ENCODE measurements around the gene STMN1.

STMN1 gene

GRCh38 chr1:25863486-25864262 lies 42.5 kb downstream of the STMN1 start:
- no peak overlapping the region for H3K4me3 ChIP-seq (ENCODE audit: low read length)
- TF ChIP-seq, protein P1, sequence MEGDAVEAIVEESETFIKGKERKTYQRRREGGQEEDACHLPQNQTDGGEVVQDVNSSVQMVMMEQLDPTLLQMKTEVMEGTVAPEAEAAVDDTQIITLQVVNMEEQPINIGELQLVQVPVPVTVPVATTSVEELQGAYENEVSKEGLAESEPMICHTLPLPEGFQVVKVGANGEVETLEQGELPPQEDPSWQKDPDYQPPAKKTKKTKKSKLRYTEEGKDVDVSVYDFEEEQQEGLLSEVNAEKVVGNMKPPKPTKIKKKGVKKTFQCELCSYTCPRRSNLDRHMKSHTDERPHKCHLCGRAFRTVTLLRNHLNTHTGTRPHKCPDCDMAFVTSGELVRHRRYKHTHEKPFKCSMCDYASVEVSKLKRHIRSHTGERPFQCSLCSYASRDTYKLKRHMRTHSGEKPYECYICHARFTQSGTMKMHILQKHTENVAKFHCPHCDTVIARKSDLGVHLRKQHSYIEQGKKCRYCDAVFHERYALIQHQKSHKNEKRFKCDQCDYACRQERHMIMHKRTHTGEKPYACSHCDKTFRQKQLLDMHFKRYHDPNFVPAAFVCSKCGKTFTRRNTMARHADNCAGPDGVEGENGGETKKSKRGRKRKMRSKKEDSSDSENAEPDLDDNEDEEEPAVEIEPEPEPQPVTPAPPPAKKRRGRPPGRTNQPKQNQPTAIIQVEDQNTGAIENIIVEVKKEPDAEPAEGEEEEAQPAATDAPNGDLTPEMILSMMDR (conservative IDR thresholded peaks at IDR 0.05; ENCODE audit: low read depth, low read length): no peak
- no peak for DNase-seq (ENCODE audit: low read depth)

DNA sequence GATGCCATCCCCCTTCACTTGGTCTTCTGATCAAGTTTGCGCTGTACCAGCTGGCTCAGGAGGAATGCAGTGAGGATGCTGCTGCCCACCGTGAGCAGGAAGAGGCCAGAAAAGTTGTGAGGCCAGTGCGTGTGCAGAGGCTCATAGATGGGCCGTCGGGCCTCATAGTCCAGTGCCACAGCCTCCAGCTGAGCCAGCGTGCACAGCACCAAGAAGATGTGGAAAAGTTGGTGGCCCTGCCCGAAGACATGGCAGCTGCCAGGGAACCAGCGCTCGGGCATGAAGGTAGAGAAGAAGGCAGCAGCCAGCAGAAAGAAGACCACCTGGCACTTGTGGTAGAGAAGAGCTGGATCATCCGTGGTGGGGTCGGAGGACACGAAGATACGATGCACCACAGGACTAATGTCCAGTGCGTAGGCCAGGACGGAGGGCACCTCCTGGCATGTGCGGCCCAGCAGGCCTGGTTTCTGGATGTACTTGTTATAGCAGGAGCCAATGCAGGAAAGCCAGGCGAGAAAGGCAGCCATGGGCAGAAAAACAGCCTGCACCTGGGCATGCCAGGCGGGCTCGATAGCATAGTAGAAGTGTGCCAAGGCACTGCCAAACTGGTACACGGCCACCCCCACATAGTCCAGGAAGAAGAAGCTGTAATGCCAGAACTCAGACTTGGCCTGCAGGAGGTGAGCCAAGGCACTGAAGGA lies 43.3 kb downstream of the STMN1 start:
- TF ChIP-seq, protein P1 (conservative IDR thresholded peaks at IDR 0.05; ENCODE audit: low read depth, low read length): no peak

DNA sequence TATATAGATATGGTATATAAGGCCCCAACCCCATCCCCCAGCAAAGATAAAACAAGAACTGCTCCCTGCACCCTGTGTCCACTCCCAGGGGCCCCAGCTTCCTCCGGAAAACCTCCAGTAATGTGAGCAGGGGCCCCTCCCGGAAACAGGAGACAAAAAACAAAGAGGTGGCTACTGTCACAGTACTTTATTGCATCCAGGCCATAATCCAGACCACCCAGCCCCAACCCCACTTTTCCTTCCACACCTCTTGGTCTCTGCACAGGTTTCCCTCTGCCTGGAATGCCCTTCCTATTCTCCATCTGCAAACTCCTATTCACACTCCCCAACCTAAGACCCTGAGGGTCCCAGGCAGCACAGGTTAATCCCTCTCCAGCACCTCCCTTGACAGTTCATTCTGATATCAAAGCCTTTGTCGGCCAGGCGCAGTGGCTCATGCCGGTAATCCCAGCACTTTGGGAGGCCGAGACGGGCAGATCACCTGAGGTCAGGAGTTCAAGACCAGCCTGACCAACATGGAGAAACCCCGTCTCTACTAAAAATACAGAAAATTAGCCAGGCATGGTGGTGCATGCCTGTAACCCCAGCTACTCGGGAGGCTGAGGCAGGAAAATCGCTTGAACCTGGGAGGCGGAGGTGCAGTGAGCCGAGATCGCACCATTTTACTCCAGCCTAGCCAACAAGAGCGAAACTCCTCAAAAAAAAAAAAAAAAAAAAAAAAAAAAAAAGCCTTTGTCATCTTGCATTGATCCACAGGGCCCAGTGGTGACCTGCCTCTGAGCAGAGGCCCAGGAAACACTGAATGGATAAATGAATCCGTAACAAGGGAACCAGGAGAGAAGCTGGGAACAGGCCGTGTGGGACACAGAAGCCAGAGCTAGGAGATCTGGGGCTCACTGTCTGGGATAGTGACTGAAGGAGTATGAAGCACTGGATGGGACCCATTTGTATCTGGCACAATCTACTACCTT lies 44.6 kb downstream of the STMN1 start:
- DNase-seq (ENCODE audit: low read depth): no peak
- TF ChIP-seq, protein P1 (conservative IDR thresholded peaks at IDR 0.05; ENCODE audit: low read depth, low read length): no peak

More for the DNA sequence above, 43.3 kb downstream of the STMN1 start:
- no peak for DNase-seq (ENCODE audit: low read depth)
- H3K4me3 ChIP-seq (ENCODE audit: low read length): no peak overlapping the region

GRCh38 chr1:25858906-25859789 lies 47.1 kb downstream of the STMN1 start, which contains the start of gene AUNIP:
Gene AUNIP, minus strand, starts transcription at chr1:25859457. Its CDS starts 100 bp downstream, at chr1:25859357.
- no peak for DNase-seq (ENCODE audit: low read depth)
- H3K4me3 ChIP-seq (ENCODE audit: low read length): peak within 1 kb of the TSS; percentile 64
- TF ChIP-seq, protein P1 (conservative IDR thresholded peaks at IDR 0.05; ENCODE audit: low read depth, low read length): no peak

More for the DNA sequence above, 44.6 kb downstream of the STMN1 start:
- no peak overlapping the region for H3K4me3 ChIP-seq (ENCODE audit: low read length)

DNA sequence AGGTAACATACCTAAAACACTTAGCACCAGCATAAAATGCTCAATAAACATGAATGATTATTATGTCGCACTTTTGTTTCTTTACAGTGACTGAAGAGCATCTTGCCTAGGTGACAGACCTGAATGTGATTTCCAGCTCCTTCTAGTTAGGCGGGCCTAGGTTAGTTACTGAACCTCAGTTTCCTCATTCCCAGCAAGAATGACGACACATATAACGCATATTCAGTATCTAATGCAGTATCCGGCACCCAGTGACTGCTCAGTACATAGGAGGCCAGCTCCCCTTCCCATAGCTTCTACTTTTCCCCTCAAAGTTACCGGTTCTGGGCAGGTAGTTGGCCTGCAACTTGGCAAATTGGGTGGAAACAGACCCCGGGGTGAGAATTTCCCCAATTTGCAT lies 47.7 kb downstream of the STMN1 start:
- no peak for DNase-seq (ENCODE audit: low read depth)
- H3K4me3 ChIP-seq (ENCODE audit: low read length): peak overlapping the region; percentile 64
- TF ChIP-seq, protein P1 (conservative IDR thresholded peaks at IDR 0.05; ENCODE audit: low read depth, low read length): no peak

DNA sequence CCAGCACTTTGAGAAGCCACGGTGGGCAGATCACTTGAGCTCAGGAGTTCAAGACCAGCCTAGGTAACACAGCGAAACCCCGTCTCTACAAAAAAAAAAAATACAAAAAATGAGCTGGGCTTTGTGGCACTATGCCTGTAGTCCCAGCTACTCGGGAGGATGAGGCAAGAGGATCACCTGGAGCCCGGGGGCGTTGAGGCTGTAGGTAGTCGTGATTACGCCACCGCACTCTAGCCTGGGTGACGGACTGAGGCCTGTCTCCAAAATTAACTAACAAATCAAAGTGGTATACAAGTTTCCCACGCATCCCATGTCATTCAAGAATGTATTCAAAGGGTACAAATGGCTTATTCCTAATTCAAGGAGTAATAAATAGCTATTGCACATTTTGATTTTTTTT lies 49.4 kb downstream of the STMN1 start:
- TF ChIP-seq, protein P1 (conservative IDR thresholded peaks at IDR 0.05; ENCODE audit: low read depth, low read length): no peak
- no peak for DNase-seq (ENCODE audit: low read depth)
- H3K4me3 ChIP-seq (ENCODE audit: low read length): no peak overlapping the region
